Measurements from ENCODE around the gene BIN1. TPM values are rescaled to one million over a fixed set of nuclear protein-coding genes. Genes with fewer than 3 reads are reported as not detected.

Gene BIN1
- total RNA-seq, 1 experiment from 2014 or later = 58.9 TPM

- ChIA-PET CTCF (no interaction called here), POLR2A (ENCODE audit: unreplicated experiment) (no interaction called here)
- H3K36me3 ChIP-seq (ENCODE audit: low read depth, low read length) = no peaks in the 10 kb centered on the region
- H3K27ac ChIP-seq (ENCODE audit: low read length) = no peak overlapping the region
- no peaks in the 10 kb centered on the region for H3K9me2 ChIP-seq (replicated peaks; ENCODE audit: low read length)
- H3F3A ChIP-seq (ENCODE audit: low read length, unreplicated experiment) = no peaks in the 10 kb centered on the region
- TF ChIP-seq, protein P1, sequence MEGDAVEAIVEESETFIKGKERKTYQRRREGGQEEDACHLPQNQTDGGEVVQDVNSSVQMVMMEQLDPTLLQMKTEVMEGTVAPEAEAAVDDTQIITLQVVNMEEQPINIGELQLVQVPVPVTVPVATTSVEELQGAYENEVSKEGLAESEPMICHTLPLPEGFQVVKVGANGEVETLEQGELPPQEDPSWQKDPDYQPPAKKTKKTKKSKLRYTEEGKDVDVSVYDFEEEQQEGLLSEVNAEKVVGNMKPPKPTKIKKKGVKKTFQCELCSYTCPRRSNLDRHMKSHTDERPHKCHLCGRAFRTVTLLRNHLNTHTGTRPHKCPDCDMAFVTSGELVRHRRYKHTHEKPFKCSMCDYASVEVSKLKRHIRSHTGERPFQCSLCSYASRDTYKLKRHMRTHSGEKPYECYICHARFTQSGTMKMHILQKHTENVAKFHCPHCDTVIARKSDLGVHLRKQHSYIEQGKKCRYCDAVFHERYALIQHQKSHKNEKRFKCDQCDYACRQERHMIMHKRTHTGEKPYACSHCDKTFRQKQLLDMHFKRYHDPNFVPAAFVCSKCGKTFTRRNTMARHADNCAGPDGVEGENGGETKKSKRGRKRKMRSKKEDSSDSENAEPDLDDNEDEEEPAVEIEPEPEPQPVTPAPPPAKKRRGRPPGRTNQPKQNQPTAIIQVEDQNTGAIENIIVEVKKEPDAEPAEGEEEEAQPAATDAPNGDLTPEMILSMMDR (conservative IDR thresholded peaks at IDR 0.05; ENCODE audit: low read depth, low read length) = no peak
- no peak for TF ChIP-seq EZH2 (IDR thresholded peaks at IDR 0.05; ENCODE audit: low read length, unreplicated experiment)
- no peak for TF ChIP-seq EZH2phosphoT487 (IDR thresholded peaks at IDR 0.05; ENCODE audit: borderline replicate concordance, low read length)
- H3K9me3 ChIP-seq (ENCODE audit: low read length) = no peaks in the 10 kb centered on the region
- H3K4me1 ChIP-seq (ENCODE audit: insufficient read depth, low read length) = peaks cover 3% of the 10 kb centered on the region
- H4K20me1 ChIP-seq (ENCODE audit: low read length) = no peaks in the 10 kb centered on the region
- intact Hi-C loops (cut with micrococcal nuclease) = no loop called here
- H3K27me3 ChIP-seq (ENCODE audit: low read length) = peaks cover 17% of the 10 kb centered on the region; the same call in 1 of the 2 replicates
- BruUV-seq (replicated peaks) = no TSS peak
- no peak overlapping the region for H3K4me3 ChIP-seq (ENCODE audit: low read length)
- no peak overlapping the region for H3K4me2 ChIP-seq (ENCODE audit: low read length)
- ATAC-seq (no peak), DNase-seq (no peak)
- H3K79me2 ChIP-seq (ENCODE audit: low read length) = no peaks in the 10 kb centered on the region
- H3K9ac ChIP-seq (ENCODE audit: low read length) = no peak overlapping the region
- H2AFZ ChIP-seq (ENCODE audit: low read length) = no peak overlapping the region
These were observed 86.4 kb downstream of the BIN1 start for GRCh38 chr2:127020536-127020935.

GRCh38 chr2:127017548-127017947 lies 89.4 kb downstream of the BIN1 start:
- no peak for TF ChIP-seq EZH2 (IDR thresholded peaks at IDR 0.05; ENCODE audit: low read length, unreplicated experiment)
- TF ChIP-seq, protein P1 (conservative IDR thresholded peaks at IDR 0.05; ENCODE audit: low read depth, low read length) = no peak
- no peak for TF ChIP-seq EZH2phosphoT487 (IDR thresholded peaks at IDR 0.05; ENCODE audit: borderline replicate concordance, low read length)
- no peak overlapping the region for H3K4me3 ChIP-seq (ENCODE audit: low read length)
- ATAC-seq (no peak), DNase-seq (no peak)
- BruUV-seq (replicated peaks) = no TSS peak
- no peak overlapping the region for H3K9ac ChIP-seq (ENCODE audit: low read length)
- CTCF ChIA-PET = no interaction called here
- H3K36me3 ChIP-seq (ENCODE audit: low read depth, low read length) = no peaks in the 10 kb centered on the region
- H3F3A ChIP-seq (ENCODE audit: low read length, unreplicated experiment) = no peaks in the 10 kb centered on the region
- no peaks in the 10 kb centered on the region for H3K9me2 ChIP-seq (replicated peaks; ENCODE audit: low read length)
- no peak overlapping the region for H3K4me2 ChIP-seq (ENCODE audit: low read length)
- H3K4me1 ChIP-seq (ENCODE audit: insufficient read depth, low read length) = peaks cover 27% of the 10 kb centered on the region
- H3K9me3 ChIP-seq (ENCODE audit: low read length) = no peaks in the 10 kb centered on the region
- H4K20me1 ChIP-seq (ENCODE audit: low read length) = no peaks in the 10 kb centered on the region
- intact Hi-C loops (cut with micrococcal nuclease) = no loop called here
- peaks cover 17% of the 10 kb centered on the region; the same call in 1 of the 2 replicates for H3K27me3 ChIP-seq (ENCODE audit: low read length)
- H3K79me2 ChIP-seq (ENCODE audit: low read length) = no peaks in the 10 kb centered on the region
- no peak overlapping the region for H3K27ac ChIP-seq (ENCODE audit: low read length)
- POLR2A ChIA-PET (ENCODE audit: unreplicated experiment) = no interaction called here
- no peak overlapping the region for H2AFZ ChIP-seq (ENCODE audit: low read length)

DNA sequence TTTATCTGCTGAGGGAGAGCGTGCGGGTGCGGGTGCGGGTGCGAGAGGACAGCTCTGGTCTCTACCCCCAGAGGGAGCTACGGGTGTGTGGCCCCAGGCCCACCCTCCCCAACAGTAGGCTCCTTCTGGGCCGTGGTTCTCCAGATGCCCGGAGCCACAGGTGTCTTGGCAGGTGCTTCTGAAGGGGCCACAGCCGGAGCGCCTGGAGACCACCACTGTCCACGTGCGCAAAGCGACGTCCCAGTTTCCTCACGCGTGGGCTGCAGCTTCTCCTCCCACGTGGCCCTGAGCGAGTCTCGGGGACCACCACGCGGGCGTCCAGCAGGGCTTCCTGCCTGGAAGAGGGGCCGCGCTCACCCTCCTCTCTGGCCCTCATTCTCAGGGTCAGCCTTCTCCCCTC lies 90.6 kb downstream of the BIN1 start:
- H3K4me2 ChIP-seq (ENCODE audit: low read length) = no peak overlapping the region

More for the DNA sequence above, 90.6 kb downstream of the BIN1 start:
- Histone ChIP-seq H3K27me3 (ENCODE audit: low read length) (peaks cover 17% of the 10 kb centered on the region; the same call in 1 of the 2 replicates), H2AFZ (ENCODE audit: low read length) (no peak overlapping the region), H3K4me1 (ENCODE audit: insufficient read depth, low read length) (peaks cover 27% of the 10 kb centered on the region), H3K9me2 (replicated peaks; ENCODE audit: low read length) (no peaks in the 10 kb centered on the region), H3K27ac (ENCODE audit: low read length) (no peak overlapping the region), H3K9me3 (ENCODE audit: low read length) (no peaks in the 10 kb centered on the region), H3K9ac (ENCODE audit: low read length) (no peak overlapping the region), H4K20me1 (ENCODE audit: low read length) (no peaks in the 10 kb centered on the region), H3K79me2 (ENCODE audit: low read length) (no peaks in the 10 kb centered on the region), H3F3A (ENCODE audit: low read length, unreplicated experiment) (no peaks in the 10 kb centered on the region), H3K4me3 (ENCODE audit: low read length) (no peak overlapping the region), H3K36me3 (ENCODE audit: low read depth, low read length) (no peaks in the 10 kb centered on the region)
- intact Hi-C loops (cut with micrococcal nuclease) = no loop called here
- no TSS peak for BruUV-seq (replicated peaks)
- POLR2A ChIA-PET (ENCODE audit: unreplicated experiment) = no interaction called here
- DNase-seq (no peak), ATAC-seq (no peak)
- TF ChIP-seq, protein P1 (conservative IDR thresholded peaks at IDR 0.05; ENCODE audit: low read depth, low read length) = no peak
- TF ChIP-seq EZH2 (IDR thresholded peaks at IDR 0.05; ENCODE audit: low read length, unreplicated experiment) (no peak), EZH2phosphoT487 (IDR thresholded peaks at IDR 0.05; ENCODE audit: borderline replicate concordance, low read length) (no peak)
- CTCF ChIA-PET = no interaction called here
